Calu3 (cell line): ENCODE measurements around the gene NR1D2. TPM values are rescaled to one million over a fixed set of nuclear protein-coding genes. Genes with fewer than 3 reads are reported as not detected.

ENCODE experiments used
- Bru-seq: library from RNA; stranded (reverse); fragments of 400-500 nt; gene quantifications from one replicate; lab custom pipeline; 2021; lab: Mats Ljungman, UMichigan
- BruChase-seq, 2 experiments: library from RNA; stranded (reverse); fragments of 400-500 nt; gene quantifications; one replicate each; lab custom pipeline; 2021; lab: Mats Ljungman, UMichigan
- BruUV-seq: library from RNA; stranded (reverse); fragments of 400-500 nt; replicated peaks from 2 replicates; lab custom pipeline; 2021; lab: Mats Ljungman, UMichigan
- CTCF ChIA-PET: fragments of 300-600 bp; sonication (Branson Sonifier 250); formaldehyde crosslinking; loops from one replicate; lab custom pipeline; 2022; ENCODE audit warnings: antibody characterized with exemption; lab: Charles Lee
- DNase-seq: peaks from one replicate; pipeline ENCODE4 v3.0.0; 2022
- H3K27ac Mint-ChIP-seq: one replicate; pipeline ENCODE4 v1.8.0; 2022; ENCODE audit warnings: mixed read lengths; ENCODE audit not compliant: unreplicated experiment
- H3K27me3 Mint-ChIP-seq: one replicate; pipeline ENCODE4 v1.8.0; 2022; ENCODE audit warnings: mixed read lengths; ENCODE audit not compliant: unreplicated experiment
- H3K36me3 Mint-ChIP-seq: one replicate; pipeline ENCODE4 v1.8.0; 2022; ENCODE audit warnings: mild to moderate bottlenecking, moderate library complexity, mixed read lengths; ENCODE audit not compliant: insufficient read depth, unreplicated experiment
- H3K4me1 Mint-ChIP-seq: one replicate; pipeline ENCODE4 v1.8.0; 2022; ENCODE audit warnings: mild to moderate bottlenecking, low read depth, mixed read lengths; ENCODE audit not compliant: unreplicated experiment
- H3K4me3 Mint-ChIP-seq: one replicate; pipeline ENCODE4 v1.8.0; 2022; ENCODE audit warnings: mild to moderate bottlenecking, low read depth, moderate library complexity, mixed read lengths; ENCODE audit not compliant: unreplicated experiment
- H3K9me3 Mint-ChIP-seq: one replicate; pipeline ENCODE4 v1.8.0; 2022; ENCODE audit warnings: low read depth, mixed read lengths; ENCODE audit not compliant: unreplicated experiment
- CTCF ChIP-seq: fragments of 200-600 bp; IDR thresholded peaks from one replicate; pipeline ENCODE4 v1.8.0; 2022; ENCODE audit warnings: antibody characterized with exemption; ENCODE audit not compliant: unreplicated experiment
- intact Hi-C: fragments of 100-400 bp; cut with micrococcal nuclease; formaldehyde crosslinking; loops from one replicate; pipeline ENCODE4 v1.10.0; 2022; ENCODE audit not compliant: unreplicated experiment
- long read RNA-seq: library from polyadenylated mRNA; stranded (forward); transcript quantifications from one replicate; pipeline ENCODE4 v2.0.0, GENCODE V29; 2022
- total RNA-seq: library from RNA; stranded (reverse); gene quantifications from 2 replicates; pipeline ENCODE4 v1.2.3, GENCODE V29; 2022

NR1D2 gene
- total RNA-seq (15.8 and 18.9 TPM in 2 replicates), Bru-seq, nascent RNA (percentile 86 among the genes with signal in this experiment), BruChase-seq, experiment 1, labeled RNA remaining after a 6-hour chase (percentile 86 among the genes with signal in this experiment), BruChase-seq, experiment 2, labeled RNA remaining after a 2-hour chase (percentile 86 among the genes with signal in this experiment)
- long read RNA-seq, full-length matches to known transcripts, result 6 of 8 reads
- long read RNA-seq, partial matches to known transcripts, result 0 of 8 reads
- long read RNA-seq, other reads (novel, unspliced or antisense), result 2 of 8 reads

GRCh38 chr3:23944861-23945662 lies at the start of gene NR1D2:
Gene NR1D2, plus strand, starts transcription at chr3:23945286. Its CDS starts 293 bp downstream, at chr3:23945579.
- Mint-ChIP-seq H3K27ac (peak within 1 kb of the TSS; percentile 98), H3K36me3 (peaks cover 39% of the 10 kb centered on the region), H3K4me1 (peaks cover 43% of the 10 kb centered on the region), H3K27me3 (peaks cover 20% of the 10 kb centered on the region), H3K4me3 (peak within 1 kb of the TSS; percentile 70), H3K9me3 (no peaks in the 10 kb centered on the region)
- no peak for TF ChIP-seq CTCF
- intact Hi-C loops, result loop anchor here (2.0 kb wide), 1 partner anchor 18 kb away; no protein-coding TSS in a partner anchor
- BruUV-seq, result no TSS peak
- DNase-seq, result peak; percentile 84
- CTCF ChIA-PET, result no interaction called here

GRCh38 chr3:23900744-23901143 lies 44.3 kb upstream of the NR1D2 start:
- no peak for DNase-seq
- H3K36me3 Mint-ChIP-seq, result peaks cover 29% of the 10 kb centered on the region
- no peak for TF ChIP-seq CTCF
- CTCF ChIA-PET, result no interaction called here
- no peaks in the 10 kb centered on the region for H3K27me3 Mint-ChIP-seq
- no TSS peak for BruUV-seq
- H3K4me3 Mint-ChIP-seq, result no peak overlapping the region
- intact Hi-C loops, result no loop called here
- no peaks in the 10 kb centered on the region for H3K9me3 Mint-ChIP-seq
- no peak overlapping the region for H3K27ac Mint-ChIP-seq
- no peaks in the 10 kb centered on the region for H3K4me1 Mint-ChIP-seq

- no peak for DNase-seq
- CTCF ChIA-PET, result no interaction called here
- Mint-ChIP-seq H3K4me3 (no peak overlapping the region), H3K27me3 (no peaks in the 10 kb centered on the region), H3K27ac (no peak overlapping the region), H3K36me3 (peaks cover 6% of the 10 kb centered on the region), H3K4me1 (no peaks in the 10 kb centered on the region), H3K9me3 (no peaks in the 10 kb centered on the region)
- TF ChIP-seq CTCF, result no peak
- intact Hi-C loops, result no loop called here
- no TSS peak for BruUV-seq
Observed at GRCh38 chr3:23904545-23904944, 40.5 kb upstream of the NR1D2 start.

- no peak for TF ChIP-seq CTCF
- no TSS peak for BruUV-seq
Observed at GRCh38 chr3:23909341-23909740, 35.7 kb upstream of the NR1D2 start.

More at GRCh38 chr3:23909341-23909740, 35.7 kb upstream of the NR1D2 start:
- CTCF ChIA-PET, result interaction anchor here (0.7 kb wide), 1 partner anchor 18 kb away, joined by 3 read pairs; no protein-coding TSS in a partner anchor
- Mint-ChIP-seq H3K27me3 (no peaks in the 10 kb centered on the region), H3K4me1 (no peaks in the 10 kb centered on the region), H3K27ac (no peak overlapping the region), H3K9me3 (no peaks in the 10 kb centered on the region), H3K36me3 (no peaks in the 10 kb centered on the region), H3K4me3 (no peak overlapping the region)
- intact Hi-C loops, result no loop called here
- DNase-seq, result no peak
